GM18907 (cell line): ENCODE results near the gene SHOC2.

Experiments
- ATAC-seq: cut with Tn5 transposase; IDR thresholded peaks from one replicate; pipeline ENCODE4 v1.9.1; 2021; ENCODE audit warnings: mild to moderate bottlenecking, moderate library complexity; ENCODE audit not compliant: unreplicated experiment

SHOC2 gene

GRCh38 chr10:111039522-111039921, 120.1 kb downstream of the SHOC2 start:
- no peak for ATAC-seq

- ATAC-seq = no peak
Measured at GRCh38 chr10:111057006-111057405, 137.6 kb downstream of the SHOC2 start.
